SH-SY5Y (cell line): ENCODE results near the gene IGFBP2.

Source experiments
- GATA2 ChIP-seq: IDR thresholded peaks from 2 replicates; pipeline ENCODE4 v1.6.1; 2011; ENCODE audit warnings: mild to moderate bottlenecking, low read depth, low read length
- GATA3 ChIP-seq: IDR thresholded peaks from 2 replicates; pipeline ENCODE4 v1.6.1; 2011; ENCODE audit warnings: low read depth, mild to moderate bottlenecking, low read length, moderate library complexity

GRCh38 chr2:216663106-216663505 lies 29.9 kb downstream of the IGFBP2 start:
- TF ChIP-seq GATA3 (no peak), GATA2 (no peak)
